SU-DHL-6 (cell line): Measurements from ENCODE around the gene SPINK7.

Source experiments
- H2AFZ ChIP-seq: fragments of 200-600 bp; sonication (generic); 2 replicates; pipeline ENCODE4 v1.6.1; 2014; ENCODE audit warnings: low read depth, mild to moderate bottlenecking, moderate library complexity, mixed read lengths, antibody characterized with exemption, low read length; ENCODE audit not compliant: severe bottlenecking
- H3F3A ChIP-seq: fragments of 200-600 bp; shearing (Covaris generic); 2 replicates; pipeline ENCODE4 v1.6.0; 2016; ENCODE audit warnings: antibody characterized with exemption, mild to moderate bottlenecking; ENCODE audit not compliant: insufficient read depth
- H3K27ac ChIP-seq: fragments of 200-600 bp; sonication (generic); 2 replicates; pipeline ENCODE4 v1.5.1; 2016; ENCODE audit warnings: low read depth, mild to moderate bottlenecking, low read length, moderate library complexity, mixed read lengths
- H3K27me3 ChIP-seq: fragments of 200-600 bp; sonication (generic), shearing (Covaris generic); 2 replicates; pipeline ENCODE4 v1.6.0; 2014; ENCODE audit warnings: mild to moderate bottlenecking, low read length
- H3K36me3 ChIP-seq: fragments of 200-600 bp; sonication (generic); 2 replicates; pipeline ENCODE4 v1.6.1; 2014; ENCODE audit warnings: mild to moderate bottlenecking, low read length, mixed read lengths
- H3K4me2 ChIP-seq: fragments of 300-600, 200-600 bp; shearing (Covaris generic), sonication (generic); 2 replicates; pipeline ENCODE4 v1.6.0; 2014; ENCODE audit warnings: low read length, low read depth, mild to moderate bottlenecking; ENCODE audit not compliant: poor library complexity, severe bottlenecking
- H3K4me3 ChIP-seq: fragments of 200-600 bp; sonication (generic); 2 replicates; pipeline ENCODE4 v1.5.1; 2014; ENCODE audit warnings: antibody characterized with exemption, low read length, mild to moderate bottlenecking, mixed read lengths; ENCODE audit not compliant: insufficient read depth, poor library complexity, severe bottlenecking
- H3K79me2 ChIP-seq: fragments of 200-600 bp; sonication (generic); 2 replicates; pipeline ENCODE4 v1.6.1; 2014; ENCODE audit warnings: mild to moderate bottlenecking, low read length, moderate library complexity; ENCODE audit not compliant: insufficient read depth
- H3K9ac ChIP-seq: fragments of 200-600 bp; sonication (generic); 2 replicates; pipeline ENCODE4 v1.7.0; 2014; ENCODE audit warnings: mild to moderate bottlenecking, low read length
- H3K9me2 ChIP-seq: fragments of 200-600 bp; sonication (generic); replicated peaks from 2 replicates; pipeline ENCODE4 v1.6.1; 2014; ENCODE audit warnings: low read length; ENCODE audit not compliant: insufficient read depth
- H3K9me3 ChIP-seq: fragments of 200-600 bp; sonication (generic); 2 replicates; pipeline ENCODE4 v1.6.1; 2014; ENCODE audit warnings: low read length, mixed read lengths; ENCODE audit not compliant: insufficient read depth
- H4K20me1 ChIP-seq: fragments of 200-600 bp; sonication (generic); 2 replicates; pipeline ENCODE4 v1.6.1; 2014; ENCODE audit warnings: low read depth, mild to moderate bottlenecking, antibody characterized with exemption, low read length, moderate library complexity, mixed read lengths
- CTCF ChIP-seq: fragments of 200-600 bp; sonication (generic); IDR thresholded peaks from one replicate; pipeline ENCODE4 v1.5.1; 2017; ENCODE audit warnings: antibody characterized with exemption, mild to moderate bottlenecking, low read length, moderate library complexity; ENCODE audit not compliant: insufficient read depth, poor library complexity, severe bottlenecking
- EZH2phosphoT487 ChIP-seq: fragments of 200-600 bp; sonication (generic), shearing (Covaris generic); conservative IDR thresholded peaks from 2 replicates; pipeline ENCODE4 v1.6.1; 2018; ENCODE audit warnings: mild to moderate bottlenecking, antibody characterized with exemption, low read length, moderate library complexity, mixed read lengths

The SPINK7 gene

GRCh38 chr5:148290271-148291195 is 21.7 kb upstream of the SPINK7 start:
- H3K9me3 ChIP-seq: no peaks in the 10 kb centered on the region
- H3K27ac ChIP-seq: no peak overlapping the region
- no peak overlapping the region for H3K4me2 ChIP-seq
- no peaks in the 10 kb centered on the region for H3K79me2 ChIP-seq
- H3K36me3 ChIP-seq: no peaks in the 10 kb centered on the region
- H3K9ac ChIP-seq: no peak overlapping the region
- H3F3A ChIP-seq: no peaks in the 10 kb centered on the region
- no peaks in the 10 kb centered on the region for H3K27me3 ChIP-seq
- TF ChIP-seq EZH2phosphoT487: no peak
- no peak for TF ChIP-seq CTCF
- H3K4me3 ChIP-seq: no peak overlapping the region
- H4K20me1 ChIP-seq: 0 out of 2 replicates have a peak, but pooled peaks cover 3% of the 10 kb centered on the region
- H2AFZ ChIP-seq: no peak overlapping the region
- H3K9me2 ChIP-seq: no peaks in the 10 kb centered on the region

GRCh38 chr5:148297731-148298130 is 14.5 kb upstream of the SPINK7 start:
- Histone ChIP-seq H3K79me2 (no peaks in the 10 kb centered on the region), H3K4me2 (no peak overlapping the region)
- TF ChIP-seq EZH2phosphoT487 (no peak), CTCF (no peak)

GRCh38 chr5:148306446-148306845 is 5.8 kb upstream of the SPINK7 start:
- H3K27ac ChIP-seq: no peak overlapping the region
- H4K20me1 ChIP-seq: no peaks in the 10 kb centered on the region
- H3K4me2 ChIP-seq: no peak overlapping the region
- H3K9ac ChIP-seq: no peak overlapping the region
- H3K9me2 ChIP-seq: no peaks in the 10 kb centered on the region
- no peak overlapping the region for H3K4me3 ChIP-seq
- no peak overlapping the region for H2AFZ ChIP-seq
- H3K9me3 ChIP-seq: no peaks in the 10 kb centered on the region
- H3K79me2 ChIP-seq: no peaks in the 10 kb centered on the region
- no peaks in the 10 kb centered on the region for H3F3A ChIP-seq
- H3K36me3 ChIP-seq: no peaks in the 10 kb centered on the region
- H3K27me3 ChIP-seq: no peaks in the 10 kb centered on the region
- TF ChIP-seq EZH2phosphoT487 (no peak), CTCF (no peak)

More at GRCh38 chr5:148297731-148298130, 14.5 kb upstream of the SPINK7 start:
- Histone ChIP-seq H3K36me3 (no peaks in the 10 kb centered on the region), H2AFZ (no peak overlapping the region), H3K27ac (no peak overlapping the region), H3F3A (no peaks in the 10 kb centered on the region), H3K27me3 (no peaks in the 10 kb centered on the region), H4K20me1 (0 out of 2 replicates have a peak, but pooled peaks cover 3% of the 10 kb centered on the region), H3K9me2 (no peaks in the 10 kb centered on the region), H3K9me3 (no peaks in the 10 kb centered on the region), H3K9ac (no peak overlapping the region), H3K4me3 (no peak overlapping the region)
